Panc1 (cell line): Measurements from ENCODE around the gene ALPP. TPM values are rescaled to one million over a fixed set of nuclear protein-coding genes. Genes with fewer than 3 reads are reported as not detected.

Experiments used
- ATAC-seq: fragments of 200-7000 bp; cut with Tn5 transposase; 2 replicates; pipeline ENCODE4 v1.9.1; 2020; ENCODE audit warnings: mild to moderate bottlenecking, moderate library complexity
- BruUV-seq: library from RNA; stranded (reverse); fragments of 400-500 nt; replicated peaks from 2 replicates; lab custom pipeline; 2021; lab: Mats Ljungman, UMichigan
- CTCF ChIA-PET: fragments of 300-600 bp; sonication (Branson Sonifier 250); formaldehyde crosslinking; loops from one replicate; lab custom pipeline; 2022; ENCODE audit warnings: antibody characterized with exemption; lab: Charles Lee
- POLR2A ChIA-PET: fragments of 300-600 bp; sonication (Branson Sonifier 250); formaldehyde crosslinking; loops from one replicate; lab custom pipeline; 2022; ENCODE audit warnings: antibody characterized with exemption; lab: Charles Lee
- DNase-seq: peaks from one replicate; pipeline ENCODE4 v3.0.0-alpha.2; 2010; ENCODE audit warnings: low read depth, low spot score
- H3K27ac ChIP-seq: 2 replicates; pipeline ENCODE4 v1.5.1; 2011; ENCODE audit warnings: mild to moderate bottlenecking, low read length, inconsistent platforms
- H3K27me3 ChIP-seq: fragments of 200-500 bp; sonication (Bioruptor generic); 2 replicates; pipeline ENCODE4 v1.6.0; 2014; ENCODE audit warnings: low read length, inconsistent platforms; ENCODE audit not compliant: control insufficient read depth, insufficient read depth
- H3K36me3 ChIP-seq: fragments of 200-500 bp; sonication (Bioruptor generic); 2 replicates; pipeline ENCODE4 v1.5.1; 2014; ENCODE audit warnings: inconsistent platforms, mild to moderate bottlenecking, low read length, moderate library complexity; ENCODE audit not compliant: control insufficient read depth, insufficient read depth
- H3K4me1 ChIP-seq: 2 replicates; pipeline ENCODE4 v1.5.1; 2011; ENCODE audit warnings: inconsistent platforms, mild to moderate bottlenecking, low read length, moderate library complexity; ENCODE audit not compliant: control insufficient read depth, insufficient read depth
- H3K4me3 ChIP-seq, 2 experiments: 2 replicates each; pipeline ENCODE4 v1.5.1; 2011 to 2012; ENCODE audit warnings: low read depth in 2 of 2, low read length in 2 of 2, mild to moderate bottlenecking in 2 of 2, inconsistent platforms in 1 of 2, moderate library complexity in 1 of 2
- H3K9me3 ChIP-seq: fragments of 200-500 bp; sonication (Bioruptor generic); 2 replicates; pipeline ENCODE4 v1.5.1; 2014; ENCODE audit warnings: low read depth, mild to moderate bottlenecking, inconsistent platforms, low read length, moderate library complexity; ENCODE audit not compliant: control insufficient read depth, insufficient read depth
- POLR2AphosphoS5 ChIP-seq: IDR thresholded peaks from 2 replicates; pipeline ENCODE4 v1.6.1; 2012; ENCODE audit warnings: mild to moderate bottlenecking, low read depth, low read length, moderate library complexity
- SIN3A ChIP-seq: IDR thresholded peaks from 2 replicates; pipeline ENCODE4 v1.6.1; 2012; ENCODE audit warnings: low read depth, mild to moderate bottlenecking, low read length, moderate library complexity, borderline replicate concordance; ENCODE audit not compliant: insufficient read depth
- TCF7L2 ChIP-seq: IDR thresholded peaks from 2 replicates; pipeline ENCODE4 v1.6.1; 2011; ENCODE audit warnings: mild to moderate bottlenecking, low read depth, low read length, inconsistent platforms
- in situ Hi-C: cut with HindIII; loops from 2 replicates; pipeline ENCODE4 v1.10.0; 2016; ENCODE audit warnings: low sequenced_read_pairs, low pct_unique_long_range_greater_than_20kb
- intact Hi-C: fragments of 100-400 bp; cut with micrococcal nuclease; formaldehyde crosslinking; loops from one replicate; pipeline ENCODE4 v1.10.0; 2022; ENCODE audit not compliant: unreplicated experiment
- total RNA-seq: library from RNA; stranded (reverse); gene quantifications from one replicate; pipeline ENCODE4 v1.2.1, GENCODE V29; 2021; ENCODE audit not compliant: unreplicated experiment
- TF ChIP-seq, protein P1 (sequence below): fragments of 450-650 bp; IDR thresholded peaks from 2 replicates; pipeline ENCODE4 v1.5.1; 2017; ENCODE audit warnings: mild to moderate bottlenecking
- TF ChIP-seq, protein P2 (sequence below), 2 experiments: IDR thresholded peaks; 2 replicates each; pipeline ENCODE4 v1.6.1; 2011 to 2012; ENCODE audit warnings: low read depth in 2 of 2, control low read depth in 1 of 2, low read length in 1 of 2, mild to moderate bottlenecking in 1 of 2, moderate library complexity in 1 of 2; ENCODE audit not compliant: insufficient read depth in 1 of 2

Gene ALPP
- total RNA-seq, 1 experiment from 2014 or later, result 7.3 TPM

DNA sequence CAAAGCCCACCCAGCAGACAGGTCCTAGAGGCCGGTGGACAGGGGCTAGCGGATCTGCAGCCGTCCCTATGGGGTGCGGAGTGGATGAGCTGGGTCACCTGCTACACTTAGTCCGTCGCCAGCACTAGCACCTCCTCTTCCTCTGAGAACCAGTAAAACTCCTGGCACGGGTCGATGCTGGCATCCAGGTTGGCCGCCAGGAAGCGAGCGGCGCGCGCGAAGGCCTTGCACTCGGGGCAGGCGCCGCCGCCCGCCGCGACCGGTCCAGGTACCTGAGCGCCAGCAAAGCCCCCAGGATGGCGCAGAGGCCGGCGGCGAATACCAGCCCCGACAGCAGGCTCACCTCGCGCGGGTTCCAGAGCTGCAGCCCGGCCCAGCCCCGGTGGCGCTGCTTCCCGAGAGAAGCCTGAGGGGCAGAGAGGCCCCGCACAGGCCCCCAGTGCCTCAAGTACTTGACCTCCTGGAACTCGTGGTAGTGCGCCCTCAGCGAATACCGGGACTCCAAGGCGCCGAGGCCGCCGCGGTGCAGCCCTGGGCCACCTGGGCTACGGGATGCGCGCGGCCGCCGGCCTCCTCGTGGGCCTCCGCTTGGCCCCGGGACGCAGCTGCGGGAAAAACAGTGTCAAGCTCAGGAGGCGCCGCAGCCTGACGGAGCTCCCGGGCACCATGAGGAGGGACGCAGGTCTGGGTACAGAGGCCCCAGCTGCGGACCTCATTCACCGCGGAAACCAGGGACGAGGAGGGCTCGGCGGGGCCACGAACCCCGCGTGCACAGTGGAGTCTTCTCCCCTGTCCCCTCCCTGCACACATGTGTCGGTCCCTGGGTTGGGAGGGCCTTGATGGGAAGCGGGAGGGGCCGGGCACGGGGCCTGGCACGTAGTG is 27.5 kb upstream of the ALPP start:
- POLR2A ChIA-PET, result no interaction called here
- H3K27me3 ChIP-seq, result peaks cover 2% of the 10 kb centered on the region; the same call in 1 of the 2 replicates
- no peaks in the 10 kb centered on the region for H3K4me1 ChIP-seq
- TF ChIP-seq SIN3A, result no peak
- TF ChIP-seq POLR2AphosphoS5, result no peak
- TF ChIP-seq, protein P1, sequence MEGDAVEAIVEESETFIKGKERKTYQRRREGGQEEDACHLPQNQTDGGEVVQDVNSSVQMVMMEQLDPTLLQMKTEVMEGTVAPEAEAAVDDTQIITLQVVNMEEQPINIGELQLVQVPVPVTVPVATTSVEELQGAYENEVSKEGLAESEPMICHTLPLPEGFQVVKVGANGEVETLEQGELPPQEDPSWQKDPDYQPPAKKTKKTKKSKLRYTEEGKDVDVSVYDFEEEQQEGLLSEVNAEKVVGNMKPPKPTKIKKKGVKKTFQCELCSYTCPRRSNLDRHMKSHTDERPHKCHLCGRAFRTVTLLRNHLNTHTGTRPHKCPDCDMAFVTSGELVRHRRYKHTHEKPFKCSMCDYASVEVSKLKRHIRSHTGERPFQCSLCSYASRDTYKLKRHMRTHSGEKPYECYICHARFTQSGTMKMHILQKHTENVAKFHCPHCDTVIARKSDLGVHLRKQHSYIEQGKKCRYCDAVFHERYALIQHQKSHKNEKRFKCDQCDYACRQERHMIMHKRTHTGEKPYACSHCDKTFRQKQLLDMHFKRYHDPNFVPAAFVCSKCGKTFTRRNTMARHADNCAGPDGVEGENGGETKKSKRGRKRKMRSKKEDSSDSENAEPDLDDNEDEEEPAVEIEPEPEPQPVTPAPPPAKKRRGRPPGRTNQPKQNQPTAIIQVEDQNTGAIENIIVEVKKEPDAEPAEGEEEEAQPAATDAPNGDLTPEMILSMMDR, result no peak
- no TSS peak for BruUV-seq
- H3K27ac ChIP-seq, result no peak overlapping the region
- CTCF ChIA-PET, result interaction anchor here (0.6 to 1.0 kb wide), 2 partner anchors 15 to 455 kb away, joined by 3 read pairs; no protein-coding TSS in a partner anchor
- H3K36me3 ChIP-seq, result no peaks in the 10 kb centered on the region
- ATAC-seq, result peak; percentile 60
- in situ Hi-C loops, result no loop called here
- no peaks in the 10 kb centered on the region for H3K9me3 ChIP-seq
- no peak for DNase-seq
- peak overlapping the region in 1 of 2 experiments; percentile 13; a peak in 1 of 4 replicates for H3K4me3 ChIP-seq
- intact Hi-C loops, result no loop called here

DNA sequence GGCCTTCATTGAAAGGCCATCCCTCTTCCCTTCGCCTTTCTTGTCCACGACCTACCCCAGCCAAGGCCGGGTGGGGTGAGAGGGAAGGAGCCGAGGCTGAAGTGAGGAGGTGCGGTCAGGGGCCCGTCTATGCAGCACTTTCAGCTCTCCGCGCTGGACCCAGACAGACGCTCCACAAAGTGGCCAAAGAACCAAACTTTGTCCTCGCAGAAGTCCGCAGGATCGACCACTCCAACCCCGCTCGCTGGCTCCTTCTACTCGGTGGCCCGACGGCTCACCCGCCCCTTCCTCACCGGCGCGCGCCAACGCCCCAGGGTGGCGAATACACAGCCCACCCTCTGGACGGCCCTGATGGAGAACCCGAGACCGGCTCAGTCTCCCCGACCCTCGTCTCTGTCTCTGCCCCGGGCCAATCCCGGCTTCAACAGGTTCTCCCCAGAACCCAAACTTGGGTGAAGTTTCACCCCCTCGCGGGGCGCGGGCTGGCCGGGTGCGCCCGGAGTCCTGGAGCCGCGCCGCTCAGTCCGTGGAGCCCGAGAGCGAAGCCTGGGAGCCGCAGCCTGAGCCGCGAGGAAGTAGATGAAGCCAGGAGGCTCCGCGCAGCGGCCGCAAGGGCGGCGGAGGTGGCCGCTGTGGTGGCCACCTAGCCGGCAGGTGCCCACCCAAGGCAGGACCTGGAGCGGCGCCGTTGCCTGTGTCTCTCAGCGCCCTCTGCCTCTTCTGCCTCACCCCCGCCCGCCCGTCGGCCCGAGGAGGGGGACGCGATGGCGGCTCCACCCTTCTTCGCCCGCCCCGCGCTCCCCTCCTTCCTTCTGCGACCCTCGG is 26.7 kb upstream of the ALPP start:
- DNase-seq (no peak), ATAC-seq (peak; percentile 37)
- intact Hi-C loops (no loop called here), in situ Hi-C loops (no loop called here)
- POLR2A ChIA-PET, result no interaction called here
- no peak overlapping the region for H3K4me3 ChIP-seq
- no peaks in the 10 kb centered on the region for H3K36me3 ChIP-seq
- H3K9me3 ChIP-seq, result no peaks in the 10 kb centered on the region
- BruUV-seq, result no TSS peak
- peaks cover 2% of the 10 kb centered on the region; the same call in 1 of the 2 replicates for H3K27me3 ChIP-seq
- TF ChIP-seq TCF7L2, result no peak
- no peak for TF ChIP-seq SIN3A
- TF ChIP-seq, protein P2, sequence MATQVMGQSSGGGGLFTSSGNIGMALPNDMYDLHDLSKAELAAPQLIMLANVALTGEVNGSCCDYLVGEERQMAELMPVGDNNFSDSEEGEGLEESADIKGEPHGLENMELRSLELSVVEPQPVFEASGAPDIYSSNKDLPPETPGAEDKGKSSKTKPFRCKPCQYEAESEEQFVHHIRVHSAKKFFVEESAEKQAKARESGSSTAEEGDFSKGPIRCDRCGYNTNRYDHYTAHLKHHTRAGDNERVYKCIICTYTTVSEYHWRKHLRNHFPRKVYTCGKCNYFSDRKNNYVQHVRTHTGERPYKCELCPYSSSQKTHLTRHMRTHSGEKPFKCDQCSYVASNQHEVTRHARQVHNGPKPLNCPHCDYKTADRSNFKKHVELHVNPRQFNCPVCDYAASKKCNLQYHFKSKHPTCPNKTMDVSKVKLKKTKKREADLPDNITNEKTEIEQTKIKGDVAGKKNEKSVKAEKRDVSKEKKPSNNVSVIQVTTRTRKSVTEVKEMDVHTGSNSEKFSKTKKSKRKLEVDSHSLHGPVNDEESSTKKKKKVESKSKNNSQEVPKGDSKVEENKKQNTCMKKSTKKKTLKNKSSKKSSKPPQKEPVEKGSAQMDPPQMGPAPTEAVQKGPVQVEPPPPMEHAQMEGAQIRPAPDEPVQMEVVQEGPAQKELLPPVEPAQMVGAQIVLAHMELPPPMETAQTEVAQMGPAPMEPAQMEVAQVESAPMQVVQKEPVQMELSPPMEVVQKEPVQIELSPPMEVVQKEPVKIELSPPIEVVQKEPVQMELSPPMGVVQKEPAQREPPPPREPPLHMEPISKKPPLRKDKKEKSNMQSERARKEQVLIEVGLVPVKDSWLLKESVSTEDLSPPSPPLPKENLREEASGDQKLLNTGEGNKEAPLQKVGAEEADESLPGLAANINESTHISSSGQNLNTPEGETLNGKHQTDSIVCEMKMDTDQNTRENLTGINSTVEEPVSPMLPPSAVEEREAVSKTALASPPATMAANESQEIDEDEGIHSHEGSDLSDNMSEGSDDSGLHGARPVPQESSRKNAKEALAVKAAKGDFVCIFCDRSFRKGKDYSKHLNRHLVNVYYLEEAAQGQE (IDR thresholded peaks at IDR 0.05; ENCODE audit: insufficient read depth in 1 of 2, low read depth in 2 of 2, low read length in 1 of 2), result no peak
- H3K4me1 ChIP-seq, result no peaks in the 10 kb centered on the region
- no peak overlapping the region for H3K27ac ChIP-seq
- CTCF ChIA-PET, result interaction anchor here (1.0 kb wide), 1 partner anchor 14 kb away, joined by 3 read pairs; no protein-coding TSS in a partner anchor
